ENCODE data around the gene VSTM4.

Gene VSTM4

GRCh38 chr10:49090696-49091380, 24.5 kb downstream of the VSTM4 start:
- no peak for DNase-seq

DNA sequence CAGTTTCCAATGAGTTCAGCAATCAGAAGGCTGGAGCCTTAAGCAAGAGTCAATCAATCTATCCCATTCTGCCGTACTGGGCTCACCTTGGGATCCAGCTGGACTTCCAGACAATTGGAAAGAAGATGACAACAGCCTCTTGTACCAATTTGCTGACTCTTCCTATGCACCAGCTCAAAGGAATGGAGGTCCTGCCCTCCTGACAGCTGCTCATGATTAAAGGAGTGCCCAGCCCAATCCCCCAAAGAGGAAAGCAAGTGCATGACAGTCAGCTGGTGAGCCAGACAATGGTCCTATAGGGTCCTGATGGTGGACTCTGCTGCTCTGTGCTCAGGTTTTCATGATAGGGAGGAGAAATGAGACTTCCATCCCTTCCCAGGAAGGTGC, 25.1 kb downstream of the VSTM4 start:
- no peak for DNase-seq

- DNase-seq: no peak
These were observed 25.6 kb downstream of the VSTM4 start for GRCh38 chr10:49089557-49090188.

GRCh38 chr10:49089152-49089551, 26.2 kb downstream of the VSTM4 start:
- no peak for DNase-seq

- no peak for DNase-seq
These were observed 28.4 kb downstream of the VSTM4 start for GRCh38 chr10:49086889-49087288.

DNA sequence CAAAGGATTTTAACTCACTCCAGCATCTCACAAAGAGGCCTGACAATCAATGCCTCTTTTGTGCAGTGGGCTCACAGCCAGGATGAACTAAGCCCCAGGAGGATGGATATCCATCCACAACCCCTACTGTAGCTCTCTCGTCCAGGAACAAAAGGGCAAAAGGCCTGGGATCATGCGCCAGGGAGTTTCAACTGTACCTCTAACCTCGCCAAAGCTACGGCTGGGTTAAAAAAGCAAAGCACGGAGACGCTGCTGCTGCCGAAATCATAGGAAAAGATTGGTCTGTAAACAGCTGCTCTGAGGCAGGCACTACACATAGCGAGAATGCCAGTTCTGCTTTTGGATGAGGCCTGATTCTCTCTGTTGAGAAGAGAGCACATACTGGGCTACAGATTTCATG, 32.1 kb downstream of the VSTM4 start:
- peak; percentile 45 for DNase-seq

GRCh38 chr10:49082766-49083165, 32.6 kb downstream of the VSTM4 start:
- peak; percentile 64 for DNase-seq

GRCh38 chr10:49081547-49082275, 33.6 kb downstream of the VSTM4 start:
- DNase-seq: peak; percentile 24

GRCh38 chr10:49080965-49081364, 34.4 kb downstream of the VSTM4 start:
- DNase-seq: no peak

- DNase-seq: peak; percentile 12
These were observed 35.3 kb downstream of the VSTM4 start for GRCh38 chr10:49080071-49080470.

DNA sequence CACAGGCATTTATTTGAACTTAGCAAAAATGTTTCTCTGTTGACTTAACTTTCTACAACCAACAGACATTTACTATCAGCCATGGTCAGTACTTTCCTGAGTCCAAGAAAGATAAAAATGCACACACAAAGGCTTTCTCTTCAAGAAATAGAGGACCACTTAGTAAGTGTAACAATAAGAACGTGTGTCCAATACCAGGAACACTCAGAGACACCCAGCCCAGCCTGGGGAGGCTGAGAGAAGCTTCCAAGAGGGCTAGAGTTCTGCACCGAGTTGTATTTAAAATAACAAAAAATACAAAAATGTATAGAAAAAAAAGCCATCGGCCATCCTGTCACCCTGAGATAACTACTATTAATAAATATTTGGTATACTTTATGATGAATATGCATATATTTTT, 35.8 kb downstream of the VSTM4 start:
- DNase-seq: no peak

GRCh38 chr10:49079072-49079471, 36.2 kb downstream of the VSTM4 start:
- no peak for DNase-seq

DNA sequence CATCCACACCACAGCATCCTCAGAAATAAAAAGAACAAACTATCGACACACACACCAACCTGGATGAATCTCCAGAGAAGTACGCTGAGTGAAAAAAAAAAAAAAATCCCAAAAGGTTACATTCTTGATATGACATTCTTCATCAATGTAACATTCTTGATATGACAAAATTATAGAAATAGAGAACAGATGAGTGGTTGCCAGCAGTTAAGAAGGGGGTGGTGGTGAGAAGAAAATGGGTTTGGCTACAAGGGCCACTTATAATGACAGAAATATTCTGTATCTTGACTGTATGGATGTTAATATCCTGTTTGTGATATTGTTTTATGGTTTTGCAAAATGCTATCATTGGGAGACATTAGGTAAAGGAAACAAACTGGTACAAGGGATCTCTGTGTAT, 36.9 kb downstream of the VSTM4 start:
- DNase-seq: no peak

DNA sequence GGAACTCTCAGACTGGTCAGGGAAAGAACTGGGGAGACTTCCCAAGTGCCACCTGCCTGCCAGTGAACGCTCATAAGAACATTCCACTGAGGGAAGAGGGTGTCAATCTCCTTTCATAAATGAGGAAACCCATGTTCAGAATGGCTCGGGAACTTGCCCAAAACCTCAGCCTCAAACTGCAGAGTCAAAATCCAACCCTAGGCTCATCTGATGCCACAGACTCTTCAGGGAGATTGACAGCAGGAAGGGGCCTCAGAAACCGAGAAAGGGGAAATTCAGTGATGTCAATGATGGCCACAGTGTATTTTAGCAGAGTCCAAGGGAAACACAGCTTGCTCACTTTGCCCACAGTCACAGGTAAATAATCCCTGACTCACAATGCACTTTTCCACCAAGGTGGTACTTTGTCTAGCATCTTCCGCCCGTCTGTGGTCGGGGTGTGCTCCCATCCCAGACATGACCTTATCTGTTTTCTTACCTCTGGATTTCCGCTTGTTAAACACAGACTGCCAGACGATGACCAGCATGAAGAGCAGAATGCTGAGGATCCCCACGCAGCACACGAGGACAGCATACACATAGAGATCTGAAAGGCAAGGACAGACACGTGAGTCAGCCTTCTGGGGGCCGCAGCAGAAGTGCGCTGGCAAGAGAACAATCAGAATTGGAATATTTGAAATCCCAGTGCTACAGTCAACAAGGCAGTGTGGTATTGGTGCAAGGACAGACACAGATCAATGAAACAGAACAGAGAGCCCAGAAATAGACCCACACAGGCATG, 38.4 kb downstream of the VSTM4 start:
- DNase-seq: no peak

DNA sequence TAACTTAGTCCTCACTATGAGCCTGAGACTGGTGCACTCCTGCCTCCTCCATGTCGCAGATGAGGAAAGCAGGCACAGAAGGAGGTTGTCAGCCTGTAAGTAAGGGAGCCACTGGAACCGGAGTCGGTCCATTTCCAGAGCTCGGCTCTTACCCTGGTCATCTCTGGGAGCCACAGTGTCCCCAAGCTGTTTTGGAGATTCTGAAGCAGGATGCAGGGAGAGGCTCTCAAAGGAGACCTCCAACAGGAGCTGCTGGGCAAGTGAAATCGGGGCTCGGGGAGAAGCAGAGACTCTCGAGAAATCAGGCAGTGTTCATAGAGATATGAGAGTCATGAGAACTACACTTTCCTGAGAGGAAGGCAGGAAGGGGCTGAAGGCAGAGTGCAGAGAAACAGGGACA, 39.0 kb downstream of the VSTM4 start:
- DNase-seq: no peak

DNA sequence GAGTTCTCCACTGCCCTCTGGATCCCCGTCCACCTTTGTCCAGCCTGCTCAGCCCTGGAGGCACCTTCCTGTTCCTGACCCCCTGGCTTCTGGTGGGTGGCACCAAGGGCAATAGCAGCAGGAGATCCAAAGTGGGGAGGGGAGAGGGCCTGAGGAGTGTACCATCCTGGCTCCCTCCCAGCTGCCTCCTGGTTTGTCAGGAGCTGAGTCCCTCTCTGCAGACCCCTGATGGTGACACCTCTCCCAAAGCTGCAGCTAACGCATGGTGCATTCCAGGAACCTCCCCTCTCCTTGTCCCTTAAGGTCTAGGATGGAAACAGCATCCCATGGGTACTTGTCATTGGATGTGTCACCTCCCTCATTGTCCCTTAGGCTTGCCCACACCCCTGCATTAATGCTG, 39.6 kb downstream of the VSTM4 start:
- DNase-seq: no peak

- no peak for DNase-seq
These were observed 40.3 kb downstream of the VSTM4 start for GRCh38 chr10:49074836-49075682.

DNA sequence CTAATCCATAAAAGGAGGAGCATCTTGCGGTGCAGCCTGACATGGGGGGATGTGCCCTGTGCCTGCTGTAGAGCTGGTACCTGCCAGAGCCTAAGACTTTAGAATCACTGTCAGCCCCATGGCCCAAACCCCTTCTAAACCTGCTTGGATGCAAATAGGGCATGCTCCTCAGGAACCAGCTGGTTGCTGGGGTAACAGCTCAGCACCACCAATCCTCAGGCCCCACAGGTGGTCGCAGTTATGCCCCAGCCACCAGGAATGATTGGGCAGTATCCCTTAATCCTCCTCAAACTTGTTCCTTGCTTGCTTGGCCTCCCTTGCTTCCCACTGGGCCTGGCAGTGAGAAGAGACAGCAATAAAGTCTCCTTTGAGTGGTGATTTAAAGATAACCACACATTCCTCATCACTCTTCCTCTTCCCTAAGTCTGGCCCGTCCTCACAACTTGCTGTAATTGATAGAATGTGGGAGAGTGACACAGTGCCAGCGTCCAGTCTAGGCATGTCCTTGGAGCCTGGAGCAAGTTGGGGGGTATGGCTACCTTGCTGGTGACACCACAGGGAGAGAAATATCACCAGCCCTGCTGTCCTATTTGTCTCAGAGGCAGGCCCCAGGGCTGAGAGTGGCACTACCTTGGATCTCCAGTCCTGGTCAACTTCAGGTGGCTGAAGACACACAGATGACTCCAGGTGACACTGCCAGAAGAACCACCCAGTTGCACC, 43.0 kb downstream of the VSTM4 start:
- DNase-seq: no peak

- no peak for DNase-seq
These were observed 44.1 kb downstream of the VSTM4 start for GRCh38 chr10:49071160-49071761.

DNA sequence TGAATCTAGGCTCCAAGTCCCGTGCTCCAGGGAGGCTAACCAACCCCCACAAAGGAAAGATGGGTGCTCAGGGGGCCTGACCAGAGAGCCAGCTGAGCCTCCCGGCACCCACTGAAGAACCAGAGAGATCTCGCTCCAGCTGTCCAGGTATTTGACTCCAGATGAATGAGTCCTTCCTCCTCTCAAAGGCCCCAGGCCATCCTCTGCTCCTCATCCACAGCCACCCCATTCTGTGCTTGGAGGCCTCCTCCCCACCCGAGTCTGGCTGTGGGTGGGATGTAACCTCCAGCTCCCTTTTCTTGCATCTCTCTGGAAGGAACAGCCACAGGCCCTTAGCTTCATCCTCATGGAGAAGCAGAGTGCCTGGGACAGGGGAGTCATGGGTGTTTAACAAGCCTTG, 44.6 kb downstream of the VSTM4 start:
- DNase-seq: no peak

DNA sequence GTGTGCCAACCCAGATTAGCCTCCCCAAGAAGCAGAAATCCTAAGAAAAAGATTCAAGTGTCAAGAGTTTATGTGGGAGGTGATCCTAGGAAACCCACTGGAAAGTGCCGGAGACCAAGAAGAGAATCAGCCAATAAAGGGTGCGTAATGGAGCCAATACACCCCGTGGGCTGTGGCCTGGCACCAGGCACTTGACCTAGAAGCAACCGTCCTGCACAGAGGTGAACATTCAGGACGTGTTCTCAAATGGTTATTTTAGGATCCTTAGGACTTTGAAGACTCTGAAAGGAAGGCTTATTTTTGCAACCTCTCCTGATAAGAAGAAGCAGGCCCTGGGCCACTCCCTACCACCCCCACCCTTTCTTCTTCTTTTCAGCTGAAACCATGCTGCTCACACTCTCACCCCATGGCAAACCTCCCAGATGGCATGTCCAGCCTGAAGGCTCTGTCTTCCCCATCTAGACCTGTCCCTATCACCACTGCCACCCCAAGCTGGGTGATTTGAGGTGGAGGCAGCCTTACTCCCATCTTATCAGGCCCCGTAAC, 46.6 kb downstream of the VSTM4 start:
- no peak for DNase-seq

Measured in NCI-H1092 (cell line).